ENCODE results near the gene KCNQ1. TPM values are rescaled to one million over a fixed set of nuclear protein-coding genes. Genes with fewer than 3 reads are reported as not detected.

The KCNQ1 gene
- total RNA-seq, 1 donor from 2014 or later, result 2.7 TPM

DNA sequence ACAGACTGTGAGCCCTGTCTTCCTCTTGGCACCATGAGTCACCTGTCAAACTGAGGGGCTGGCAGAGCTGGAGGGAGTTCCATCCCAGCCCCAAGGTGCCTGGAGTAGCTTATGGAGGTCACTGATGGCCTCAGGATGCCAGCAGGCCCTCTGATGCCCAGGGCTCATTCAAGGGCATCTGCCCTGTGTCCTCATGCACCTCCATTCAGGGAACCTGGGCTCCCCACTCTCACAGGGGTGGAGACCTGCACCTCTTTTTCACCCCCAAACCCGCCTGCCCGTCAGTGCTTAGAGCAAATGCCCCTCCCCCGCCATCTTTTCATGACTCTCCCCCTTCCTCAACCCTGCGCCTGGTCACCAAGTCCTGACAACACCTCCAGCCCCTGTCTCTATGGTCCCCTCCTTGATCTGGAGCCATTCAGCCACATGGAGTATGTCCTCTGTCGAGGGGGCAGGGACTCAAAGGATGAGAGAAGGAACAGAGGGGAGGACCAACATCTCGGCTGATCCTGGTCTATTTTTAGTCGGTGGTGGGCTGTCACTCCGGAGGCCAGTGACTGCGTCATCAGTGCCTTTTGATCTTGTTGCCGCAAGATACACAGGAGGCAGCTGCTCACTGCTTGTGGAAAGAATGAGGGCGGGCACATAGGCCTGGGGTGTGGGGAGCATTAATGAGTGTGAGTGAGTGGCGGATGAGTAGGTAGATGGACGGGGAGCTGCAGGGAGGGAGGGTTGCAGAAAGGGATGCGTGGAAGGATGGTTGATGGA is 368.5 kb downstream of the KCNQ1 start:
- peaks cover 44% of the 10 kb centered on the region for H3K4me1 ChIP-seq
- intact Hi-C loops (cut with DNase I), result no loop called here
- no peak overlapping the region for H3K27ac ChIP-seq

GRCh38 chr11:2813968-2814367 is 369.2 kb downstream of the KCNQ1 start:
- H3K4me1 ChIP-seq, result peaks cover 41% of the 10 kb centered on the region
- H3K27me3 ChIP-seq, result no peaks in the 10 kb centered on the region
- intact Hi-C loops (cut with DNase I), result no loop called here
- no peaks in the 10 kb centered on the region for H3K36me3 ChIP-seq
- H3K4me3 ChIP-seq, result no peak overlapping the region
- H3K27ac ChIP-seq, result no peak overlapping the region
- no peak for DNase-seq (ENCODE audit: extremely low spot score in 2 of 2)
- H3K9me3 ChIP-seq, result no peaks in the 10 kb centered on the region
- TF ChIP-seq POLR2AphosphoS5 (IDR thresholded peaks at IDR 0.05; ENCODE audit: insufficient read depth in 1 of 2, low read depth in 1 of 2) (no peak), POLR2A (IDR thresholded peaks at IDR 0.05) (no peak)
- TF ChIP-seq, protein P1, sequence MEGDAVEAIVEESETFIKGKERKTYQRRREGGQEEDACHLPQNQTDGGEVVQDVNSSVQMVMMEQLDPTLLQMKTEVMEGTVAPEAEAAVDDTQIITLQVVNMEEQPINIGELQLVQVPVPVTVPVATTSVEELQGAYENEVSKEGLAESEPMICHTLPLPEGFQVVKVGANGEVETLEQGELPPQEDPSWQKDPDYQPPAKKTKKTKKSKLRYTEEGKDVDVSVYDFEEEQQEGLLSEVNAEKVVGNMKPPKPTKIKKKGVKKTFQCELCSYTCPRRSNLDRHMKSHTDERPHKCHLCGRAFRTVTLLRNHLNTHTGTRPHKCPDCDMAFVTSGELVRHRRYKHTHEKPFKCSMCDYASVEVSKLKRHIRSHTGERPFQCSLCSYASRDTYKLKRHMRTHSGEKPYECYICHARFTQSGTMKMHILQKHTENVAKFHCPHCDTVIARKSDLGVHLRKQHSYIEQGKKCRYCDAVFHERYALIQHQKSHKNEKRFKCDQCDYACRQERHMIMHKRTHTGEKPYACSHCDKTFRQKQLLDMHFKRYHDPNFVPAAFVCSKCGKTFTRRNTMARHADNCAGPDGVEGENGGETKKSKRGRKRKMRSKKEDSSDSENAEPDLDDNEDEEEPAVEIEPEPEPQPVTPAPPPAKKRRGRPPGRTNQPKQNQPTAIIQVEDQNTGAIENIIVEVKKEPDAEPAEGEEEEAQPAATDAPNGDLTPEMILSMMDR (IDR thresholded peaks at IDR 0.05), result no peak

More for the DNA sequence above, 368.5 kb downstream of the KCNQ1 start:
- Histone ChIP-seq H3K27me3 (no peaks in the 10 kb centered on the region), H3K36me3 (no peaks in the 10 kb centered on the region), H3K4me3 (no peak overlapping the region), H3K9me3 (no peaks in the 10 kb centered on the region)
- no peak for DNase-seq (ENCODE audit: extremely low spot score in 2 of 2)
- TF ChIP-seq POLR2A (IDR thresholded peaks at IDR 0.05) (no peak), POLR2AphosphoS5 (IDR thresholded peaks at IDR 0.05; ENCODE audit: insufficient read depth in 1 of 2, low read depth in 1 of 2) (no peak)
- TF ChIP-seq, protein P1 (IDR thresholded peaks at IDR 0.05), result no peak

GRCh38 chr11:2814751-2815150 is 369.9 kb downstream of the KCNQ1 start:
- no peak for DNase-seq (ENCODE audit: extremely low spot score in 2 of 2)
- TF ChIP-seq POLR2AphosphoS5 (IDR thresholded peaks at IDR 0.05; ENCODE audit: insufficient read depth in 1 of 2, low read depth in 1 of 2), result no peak
- TF ChIP-seq, protein P1 (IDR thresholded peaks at IDR 0.05), result no peak
- intact Hi-C loops (cut with DNase I), result no loop called here
- Histone ChIP-seq H3K27me3 (no peaks in the 10 kb centered on the region), H3K36me3 (no peaks in the 10 kb centered on the region), H3K4me1 (peaks cover 41% of the 10 kb centered on the region), H3K9me3 (no peaks in the 10 kb centered on the region), H3K4me3 (no peak overlapping the region), H3K27ac (no peak overlapping the region)

DNA sequence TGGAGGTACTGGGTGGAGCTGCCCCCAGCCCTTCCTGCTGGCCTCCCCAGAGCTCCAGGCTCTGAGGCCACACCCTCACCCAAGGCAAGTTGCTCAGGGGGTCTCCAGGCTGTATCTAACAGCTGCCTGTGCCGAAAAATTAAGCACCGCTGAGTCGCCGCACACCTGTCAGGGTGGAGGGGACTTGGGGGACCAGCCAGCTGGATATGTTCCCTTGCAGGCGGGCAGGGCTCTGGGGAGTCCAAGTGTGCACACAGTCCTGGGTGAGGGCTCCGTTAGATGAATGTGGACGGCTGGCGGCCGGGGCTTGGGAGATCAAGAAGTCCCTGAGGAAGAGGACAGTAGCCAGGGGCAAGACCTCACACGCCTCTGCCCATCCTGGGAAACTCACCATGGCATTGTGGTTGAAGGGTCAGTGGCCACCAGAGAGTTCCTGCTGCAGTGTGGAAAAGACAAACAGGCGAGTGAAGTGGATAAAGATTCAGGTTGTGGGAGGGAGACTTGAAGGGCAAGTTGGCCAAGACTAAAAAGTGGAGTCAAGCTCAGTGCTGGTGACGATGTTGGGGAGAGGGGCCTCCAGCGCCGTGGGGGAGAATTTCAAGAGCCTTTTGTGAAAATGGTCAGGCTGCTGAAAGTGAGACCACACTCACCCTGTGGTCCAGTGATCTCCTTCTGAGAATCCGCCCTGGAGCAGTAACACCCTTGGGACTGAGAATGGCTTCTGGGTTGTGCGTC is 371.1 kb downstream of the KCNQ1 start:
- no peak overlapping the region for H3K27ac ChIP-seq
- no peaks in the 10 kb centered on the region for H3K27me3 ChIP-seq
- peaks cover 36% of the 10 kb centered on the region for H3K4me1 ChIP-seq
- no peak overlapping the region for H3K4me3 ChIP-seq
- TF ChIP-seq, protein P1 (IDR thresholded peaks at IDR 0.05), result no peak
- TF ChIP-seq POLR2A (IDR thresholded peaks at IDR 0.05) (no peak), POLR2AphosphoS5 (IDR thresholded peaks at IDR 0.05; ENCODE audit: insufficient read depth in 1 of 2, low read depth in 1 of 2) (no peak)
- intact Hi-C loops (cut with DNase I), result no loop called here
- H3K9me3 ChIP-seq, result no peaks in the 10 kb centered on the region
- no peak for DNase-seq (ENCODE audit: extremely low spot score in 2 of 2)
- H3K36me3 ChIP-seq, result no peaks in the 10 kb centered on the region

DNA sequence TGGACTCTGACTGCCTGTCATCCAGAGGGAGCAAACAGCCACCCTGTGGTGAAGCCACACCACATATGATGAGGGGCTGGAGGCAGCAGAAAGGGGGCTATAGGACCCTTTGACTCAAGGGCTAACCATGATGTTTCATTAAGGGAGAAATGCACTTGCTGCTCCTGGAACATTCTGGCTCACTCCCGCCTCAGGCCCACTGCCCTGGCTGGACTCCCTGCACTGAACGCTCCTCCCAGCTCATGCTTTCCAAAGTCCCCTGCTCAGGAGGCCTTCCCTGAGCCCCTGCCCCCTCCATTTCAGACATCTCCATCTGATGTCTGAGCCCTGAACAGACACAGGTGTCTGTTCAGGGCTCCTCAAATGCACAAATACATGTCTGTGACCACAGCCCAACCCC is 371.7 kb downstream of the KCNQ1 start:
- DNase-seq (ENCODE audit: extremely low spot score in 2 of 2), result no peak
- Histone ChIP-seq H3K27me3 (no peaks in the 10 kb centered on the region), H3K36me3 (no peaks in the 10 kb centered on the region), H3K27ac (peak overlapping the region; percentile 29), H3K4me1 (peaks cover 30% of the 10 kb centered on the region), H3K4me3 (no peak overlapping the region), H3K9me3 (no peaks in the 10 kb centered on the region)
- TF ChIP-seq, protein P1 (IDR thresholded peaks at IDR 0.05), result no peak
- TF ChIP-seq POLR2A (IDR thresholded peaks at IDR 0.05) (no peak), POLR2AphosphoS5 (IDR thresholded peaks at IDR 0.05; ENCODE audit: insufficient read depth in 1 of 2, low read depth in 1 of 2) (no peak)
- intact Hi-C loops (cut with DNase I), result no loop called here
